Ishikawa (cell line): ENCODE data around the gene SH3RF3.

Experiments
- CEBPB ChIP-seq: IDR thresholded peaks from 2 replicates; pipeline ENCODE4 v1.6.1; 2012
- CREB1 ChIP-seq: IDR thresholded peaks from 2 replicates; pipeline ENCODE4 v1.6.1; 2012; ENCODE audit warnings: low read depth
- EGR1 ChIP-seq: IDR thresholded peaks from 2 replicates; pipeline ENCODE4 v1.6.1; 2012
- EP300 ChIP-seq: IDR thresholded peaks from 2 replicates; pipeline ENCODE4 v1.6.1; 2012; ENCODE audit warnings: borderline replicate concordance
- FOXM1 ChIP-seq: IDR thresholded peaks from 2 replicates; pipeline ENCODE4 v1.6.1; 2012; ENCODE audit warnings: low read depth, borderline replicate concordance
- NFIC ChIP-seq: IDR thresholded peaks from 2 replicates; pipeline ENCODE4 v1.6.1; 2012
- RAD21 ChIP-seq: IDR thresholded peaks from 2 replicates; pipeline ENCODE4 v1.6.1; 2012; ENCODE audit warnings: low read depth
- TAF1 ChIP-seq: IDR thresholded peaks from 2 replicates; pipeline ENCODE4 v1.6.1; 2012; ENCODE audit warnings: low read depth, mild to moderate bottlenecking
- TCF12 ChIP-seq: IDR thresholded peaks from 2 replicates; pipeline ENCODE4 v1.6.1; 2012; ENCODE audit warnings: low read depth
- TEAD4 ChIP-seq: IDR thresholded peaks from 2 replicates; pipeline ENCODE4 v1.6.1; 2012
- YY1 ChIP-seq: IDR thresholded peaks from 2 replicates; pipeline ENCODE4 v1.6.1; 2012; ENCODE audit warnings: low read depth
- ZBTB7A ChIP-seq: IDR thresholded peaks from 2 replicates; pipeline ENCODE4 v1.6.1; 2012; ENCODE audit warnings: low read depth
- TF ChIP-seq, protein P1 (sequence below): IDR thresholded peaks from 2 replicates; pipeline ENCODE4 v1.6.1; 2012
- TF ChIP-seq, protein P2 (sequence below): IDR thresholded peaks from 2 replicates; pipeline ENCODE4 v1.6.1; 2012; ENCODE audit warnings: low read depth, mild to moderate bottlenecking
- TF ChIP-seq, protein P3 (sequence below): IDR thresholded peaks from 2 replicates; pipeline ENCODE4 v1.6.1; 2012

The SH3RF3 gene

DNA sequence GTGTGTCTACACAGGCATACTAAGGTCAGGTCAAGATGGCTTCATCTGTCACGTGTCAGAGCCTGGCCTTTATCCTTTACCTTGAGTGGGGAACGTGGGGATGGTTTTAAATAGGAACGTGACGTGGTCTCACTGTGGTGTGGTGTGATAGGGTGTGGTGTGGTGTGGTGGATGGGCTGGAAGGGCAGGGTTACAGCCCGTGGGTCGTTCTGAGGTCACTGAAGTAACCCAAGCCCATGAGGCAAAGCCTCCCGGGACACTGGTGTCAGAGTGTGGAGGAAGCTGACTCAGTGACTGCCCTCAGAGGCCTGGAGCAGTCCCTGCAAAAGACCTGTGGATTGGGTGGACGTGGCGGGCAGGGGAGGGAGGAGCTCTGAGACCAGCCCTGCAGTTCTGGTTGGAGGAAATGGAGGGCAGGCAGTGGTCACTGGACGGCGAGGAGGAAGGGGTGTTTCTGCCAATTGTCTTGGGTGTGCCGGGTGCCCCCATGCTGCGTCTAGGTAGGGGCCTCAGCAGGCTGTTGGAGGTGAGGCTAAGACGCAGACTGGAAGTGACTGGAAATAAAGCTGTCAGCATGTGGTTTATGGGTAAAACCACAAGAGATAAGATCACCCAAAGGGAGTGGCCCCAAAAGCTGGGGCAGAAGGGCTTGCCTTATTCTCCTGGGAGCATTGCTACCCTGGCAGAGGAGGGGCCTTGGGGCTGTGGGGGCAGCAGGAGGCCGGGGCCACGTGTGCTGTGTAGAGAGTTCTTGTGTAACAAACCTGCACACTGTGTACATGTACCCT is 84.8 kb downstream of the SH3RF3 start:
- TF ChIP-seq, protein P1, sequence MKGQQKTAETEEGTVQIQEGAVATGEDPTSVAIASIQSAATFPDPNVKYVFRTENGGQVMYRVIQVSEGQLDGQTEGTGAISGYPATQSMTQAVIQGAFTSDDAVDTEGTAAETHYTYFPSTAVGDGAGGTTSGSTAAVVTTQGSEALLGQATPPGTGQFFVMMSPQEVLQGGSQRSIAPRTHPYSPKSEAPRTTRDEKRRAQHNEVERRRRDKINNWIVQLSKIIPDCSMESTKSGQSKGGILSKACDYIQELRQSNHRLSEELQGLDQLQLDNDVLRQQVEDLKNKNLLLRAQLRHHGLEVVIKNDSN, result no peak
- TF ChIP-seq CREB1, result no peak
- no peak for TF ChIP-seq RAD21
- no peak for TF ChIP-seq EP300
- no peak for TF ChIP-seq FOXM1
- TF ChIP-seq, protein P2, sequence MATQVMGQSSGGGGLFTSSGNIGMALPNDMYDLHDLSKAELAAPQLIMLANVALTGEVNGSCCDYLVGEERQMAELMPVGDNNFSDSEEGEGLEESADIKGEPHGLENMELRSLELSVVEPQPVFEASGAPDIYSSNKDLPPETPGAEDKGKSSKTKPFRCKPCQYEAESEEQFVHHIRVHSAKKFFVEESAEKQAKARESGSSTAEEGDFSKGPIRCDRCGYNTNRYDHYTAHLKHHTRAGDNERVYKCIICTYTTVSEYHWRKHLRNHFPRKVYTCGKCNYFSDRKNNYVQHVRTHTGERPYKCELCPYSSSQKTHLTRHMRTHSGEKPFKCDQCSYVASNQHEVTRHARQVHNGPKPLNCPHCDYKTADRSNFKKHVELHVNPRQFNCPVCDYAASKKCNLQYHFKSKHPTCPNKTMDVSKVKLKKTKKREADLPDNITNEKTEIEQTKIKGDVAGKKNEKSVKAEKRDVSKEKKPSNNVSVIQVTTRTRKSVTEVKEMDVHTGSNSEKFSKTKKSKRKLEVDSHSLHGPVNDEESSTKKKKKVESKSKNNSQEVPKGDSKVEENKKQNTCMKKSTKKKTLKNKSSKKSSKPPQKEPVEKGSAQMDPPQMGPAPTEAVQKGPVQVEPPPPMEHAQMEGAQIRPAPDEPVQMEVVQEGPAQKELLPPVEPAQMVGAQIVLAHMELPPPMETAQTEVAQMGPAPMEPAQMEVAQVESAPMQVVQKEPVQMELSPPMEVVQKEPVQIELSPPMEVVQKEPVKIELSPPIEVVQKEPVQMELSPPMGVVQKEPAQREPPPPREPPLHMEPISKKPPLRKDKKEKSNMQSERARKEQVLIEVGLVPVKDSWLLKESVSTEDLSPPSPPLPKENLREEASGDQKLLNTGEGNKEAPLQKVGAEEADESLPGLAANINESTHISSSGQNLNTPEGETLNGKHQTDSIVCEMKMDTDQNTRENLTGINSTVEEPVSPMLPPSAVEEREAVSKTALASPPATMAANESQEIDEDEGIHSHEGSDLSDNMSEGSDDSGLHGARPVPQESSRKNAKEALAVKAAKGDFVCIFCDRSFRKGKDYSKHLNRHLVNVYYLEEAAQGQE, result no peak
- TF ChIP-seq, protein P3, sequence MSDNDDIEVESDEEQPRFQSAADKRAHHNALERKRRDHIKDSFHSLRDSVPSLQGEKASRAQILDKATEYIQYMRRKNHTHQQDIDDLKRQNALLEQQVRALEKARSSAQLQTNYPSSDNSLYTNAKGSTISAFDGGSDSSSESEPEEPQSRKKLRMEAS, result no peak
- TF ChIP-seq TAF1, result no peak
- no peak for TF ChIP-seq TEAD4
- no peak for TF ChIP-seq NFIC
- TF ChIP-seq CEBPB, result no peak
- no peak for TF ChIP-seq TCF12
- no peak for TF ChIP-seq YY1

DNA sequence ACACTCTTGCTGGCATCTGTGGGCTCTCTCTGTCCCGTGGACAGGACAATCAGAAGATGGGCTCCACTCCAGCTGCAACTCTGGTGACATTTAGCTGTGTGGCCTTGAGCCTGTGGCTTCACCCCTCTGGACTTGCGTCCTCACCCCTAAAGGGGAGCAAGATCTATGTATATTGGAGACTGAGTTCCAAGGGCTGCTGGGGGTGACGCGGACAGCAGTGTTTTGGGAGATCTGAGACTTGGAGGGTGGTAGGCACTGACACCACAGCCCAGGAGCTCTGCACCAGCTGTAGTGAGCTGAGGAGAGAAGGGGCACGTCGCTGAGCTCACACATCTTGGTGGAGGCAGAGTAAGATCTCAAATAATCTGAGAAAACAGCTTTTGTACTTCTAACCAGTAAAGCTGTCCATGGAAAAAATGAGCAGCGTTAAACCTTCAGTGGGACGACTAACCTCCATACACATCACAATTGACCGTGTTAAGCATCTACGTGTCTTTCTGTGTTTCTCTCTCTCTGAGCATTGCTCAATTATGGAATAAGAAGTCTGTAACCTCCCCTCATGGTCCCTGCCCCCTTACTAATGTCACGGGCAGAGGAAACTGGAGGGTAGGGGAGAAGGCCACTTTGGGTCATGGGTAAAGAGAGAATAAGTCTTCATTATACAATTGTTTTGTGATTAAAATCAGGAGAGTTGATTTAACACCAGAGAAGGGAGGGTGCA is 85.8 kb downstream of the SH3RF3 start:
- no peak for TF ChIP-seq RAD21
- TF ChIP-seq NFIC, result no peak
- TF ChIP-seq TCF12, result no peak
- no peak for TF ChIP-seq EGR1
- TF ChIP-seq CEBPB, result no peak
- TF ChIP-seq FOXM1, result no peak

DNA sequence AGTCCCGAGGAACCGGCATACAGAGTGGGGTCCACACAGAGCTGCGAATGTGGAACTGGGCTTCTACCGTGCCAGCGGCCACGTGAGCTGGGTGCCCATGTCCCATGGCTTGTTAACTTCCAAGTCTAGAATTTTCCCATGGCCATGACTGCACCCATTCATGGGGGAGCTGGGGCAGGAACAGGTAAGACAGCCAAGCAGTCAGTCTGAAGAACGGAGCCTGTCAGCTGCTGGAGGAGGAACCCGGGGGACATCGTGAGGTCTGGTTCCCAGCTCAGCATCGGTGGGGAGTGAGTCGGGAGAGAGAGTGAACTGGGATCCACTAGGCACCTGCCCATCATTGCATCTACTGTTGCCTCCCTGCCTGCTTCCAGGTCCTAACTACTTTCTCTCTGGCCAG is 86.9 kb downstream of the SH3RF3 start:
- TF ChIP-seq TEAD4, result no peak
- no peak for TF ChIP-seq RAD21
- no peak for TF ChIP-seq ZBTB7A
- TF ChIP-seq NFIC, result no peak
- TF ChIP-seq YY1, result no peak
- no peak for TF ChIP-seq CEBPB

DNA sequence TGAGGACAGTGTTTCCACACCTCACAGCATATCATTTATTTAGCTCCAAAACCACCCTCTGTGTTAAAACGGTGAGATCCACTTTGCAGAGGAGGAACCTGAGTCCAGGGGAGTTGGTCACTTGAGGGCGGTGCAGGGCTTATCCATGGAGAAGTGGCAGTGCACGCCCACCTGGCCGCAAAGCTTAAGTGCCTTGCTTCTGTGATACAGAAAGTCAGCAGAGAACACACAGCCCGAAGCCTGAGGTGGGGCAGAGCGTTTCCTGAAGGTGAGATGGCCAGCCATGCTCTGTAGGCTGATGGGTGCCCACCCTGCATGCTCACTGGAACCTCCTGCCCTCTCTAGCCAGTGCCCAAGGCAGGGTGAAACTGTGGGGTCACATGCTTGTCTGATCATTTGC is 87.3 kb downstream of the SH3RF3 start:
- TF ChIP-seq FOXM1, result no peak
- no peak for TF ChIP-seq NFIC
- no peak for TF ChIP-seq ZBTB7A
- peak; percentile 35; the same call in 1 of the 2 replicates for TF ChIP-seq RAD21
- TF ChIP-seq, protein P2, result no peak
- TF ChIP-seq TEAD4, result no peak
- no peak for TF ChIP-seq EP300

DNA sequence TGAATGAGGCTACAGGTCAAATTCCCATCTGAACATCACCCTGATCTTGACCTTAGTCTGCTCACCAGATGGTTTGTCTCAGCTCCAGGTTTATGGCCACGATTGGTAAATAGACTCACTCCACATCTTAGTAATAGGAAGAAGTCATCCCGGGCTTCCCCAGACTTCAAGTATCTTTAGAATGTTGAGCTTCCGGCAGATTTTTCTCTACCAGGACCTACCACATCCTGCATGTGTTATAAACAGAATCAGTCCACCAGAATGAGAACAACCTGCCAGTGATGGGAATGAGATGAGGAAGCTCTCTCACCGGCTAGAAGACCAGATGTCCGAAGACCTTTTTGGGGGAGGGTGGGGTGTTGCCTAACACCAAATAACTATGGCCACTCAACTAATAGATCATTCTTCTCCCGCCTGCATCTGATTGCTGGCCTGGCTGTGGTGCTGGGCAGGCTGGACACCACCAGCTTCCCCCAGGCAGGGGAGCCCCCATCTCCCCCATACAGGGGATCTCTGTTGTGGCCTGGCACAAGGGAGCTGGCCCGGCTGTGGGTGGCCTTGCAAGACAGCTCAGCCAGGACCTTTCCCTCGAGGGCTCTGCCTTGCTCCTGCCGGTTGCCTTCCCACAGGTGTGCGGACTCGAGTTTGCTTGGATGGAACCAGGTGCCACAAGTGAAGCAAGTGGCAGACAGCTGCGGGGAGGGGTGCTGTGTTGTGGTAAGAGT is 88.5 kb downstream of the SH3RF3 start:
- TF ChIP-seq EGR1 (no peak), TAF1 (no peak), ZBTB7A (no peak), CEBPB (no peak)
- TF ChIP-seq, protein P3, result no peak
- TF ChIP-seq, protein P1, result no peak

DNA sequence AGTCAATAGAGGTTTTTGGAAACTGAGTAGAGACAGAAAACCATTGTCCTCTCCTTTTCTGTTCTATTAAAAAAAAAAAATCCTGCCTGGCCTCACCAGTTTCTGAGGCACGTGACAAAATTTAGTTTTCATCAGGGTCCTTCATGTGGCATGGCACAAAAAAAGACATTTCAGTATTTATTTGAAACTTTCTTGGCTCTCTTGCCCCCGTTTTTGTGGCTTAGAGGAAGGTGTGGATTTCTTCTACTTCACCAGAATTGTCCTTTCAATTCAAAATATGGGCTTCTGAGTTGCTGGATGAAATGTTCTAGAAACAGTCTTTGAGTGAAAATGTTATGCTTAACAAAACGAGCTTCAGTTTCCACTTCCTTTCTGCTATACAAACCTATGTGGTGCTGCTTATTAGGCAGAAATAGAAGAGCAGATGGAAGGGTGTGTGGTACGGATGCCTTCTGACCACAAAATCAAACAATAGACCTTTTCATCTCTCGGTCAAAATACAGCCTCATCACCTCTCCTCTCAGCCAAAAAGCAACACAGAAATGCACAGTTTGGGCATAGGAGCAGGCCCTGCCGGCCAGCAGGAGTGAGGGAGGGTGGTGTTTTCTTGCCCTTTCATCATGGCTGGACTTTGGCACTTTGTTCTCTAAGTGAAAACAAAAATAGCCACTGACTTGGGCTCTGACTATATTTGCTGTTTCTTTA is 89.2 kb downstream of the SH3RF3 start:
- TF ChIP-seq FOXM1, result no peak
- TF ChIP-seq EP300, result no peak
- no peak for TF ChIP-seq EGR1
- TF ChIP-seq TAF1, result no peak
- TF ChIP-seq ZBTB7A, result no peak
- no peak for TF ChIP-seq NFIC
- TF ChIP-seq YY1, result no peak
- no peak for TF ChIP-seq CREB1
- TF ChIP-seq, protein P2, result no peak
- TF ChIP-seq, protein P1, result no peak
- TF ChIP-seq, protein P3, result no peak
- TF ChIP-seq TEAD4, result no peak
- no peak for TF ChIP-seq CEBPB
- no peak for TF ChIP-seq RAD21
- TF ChIP-seq TCF12, result no peak
